Trophoblast cell (in vitro differentiated cells and primary cell): ENCODE measurements around the gene PP2D1.

Experiments
- DNase-seq, 2 donors: peaks; one replicate each; pipeline ENCODE4 v3.0.0-alpha.2; 2016
- H2AFZ ChIP-seq: 2 replicates; pipeline ENCODE4 v1.6.1; 2013; ENCODE audit warnings: low read length, moderate library complexity, mild to moderate bottlenecking; ENCODE audit not compliant: insufficient read depth, poor library complexity
- H2AK5ac ChIP-seq: 2 replicates; pipeline ENCODE4 v1.6.1; 2013; ENCODE audit warnings: mild to moderate bottlenecking, low read length
- H2BK120ac ChIP-seq: 2 replicates; pipeline ENCODE4 v1.6.1; 2013; ENCODE audit warnings: low read length, mild to moderate bottlenecking, moderate library complexity; ENCODE audit not compliant: insufficient read depth, poor library complexity
- H2BK12ac ChIP-seq: 2 replicates; pipeline ENCODE4 v1.6.1; 2013; ENCODE audit warnings: mild to moderate bottlenecking, low read length, moderate library complexity
- H2BK5ac ChIP-seq: 2 replicates; pipeline ENCODE4 v1.6.1; 2013; ENCODE audit warnings: low read length, low read depth, moderate library complexity, mild to moderate bottlenecking; ENCODE audit not compliant: poor library complexity
- H3K14ac ChIP-seq: 2 replicates; pipeline ENCODE4 v1.6.1; 2013; ENCODE audit warnings: mild to moderate bottlenecking, low read length
- H3K18ac ChIP-seq: 2 replicates; pipeline ENCODE4 v1.6.1; 2013; ENCODE audit warnings: mild to moderate bottlenecking, low read length
- H3K23ac ChIP-seq: 2 replicates; pipeline ENCODE4 v1.6.1; 2013; ENCODE audit warnings: low read length
- H3K27ac ChIP-seq: 2 replicates; pipeline ENCODE4 v1.5.1; 2013; ENCODE audit warnings: low read depth, mild to moderate bottlenecking, inconsistent platforms, low read length, moderate library complexity
- H3K27me3 ChIP-seq: 2 replicates; pipeline ENCODE4 v1.6.1; 2013; ENCODE audit warnings: inconsistent platforms, mild to moderate bottlenecking, low read length, moderate library complexity; ENCODE audit not compliant: insufficient read depth
- H3K36me3 ChIP-seq, 2 experiments: 1 replicate in 1 of 2; 2 replicates in 1 of 2; pipeline ENCODE4 v1.6.1; 2013; ENCODE audit warnings: low read length in 2 of 2, mild to moderate bottlenecking in 2 of 2, moderate library complexity in 1 of 2; ENCODE audit not compliant: insufficient read depth in 2 of 2, control insufficient read depth in 1 of 2
- H3K4ac ChIP-seq: 2 replicates; pipeline ENCODE4 v1.6.1; 2013; ENCODE audit warnings: low read depth, mild to moderate bottlenecking, low read length, moderate library complexity
- H3K4me1 ChIP-seq, 2 experiments: 1 replicate in 1 of 2; 2 replicates in 1 of 2; pipeline ENCODE4 v1.6.1; 2013; ENCODE audit warnings: low read length in 2 of 2, mild to moderate bottlenecking in 2 of 2, moderate library complexity in 1 of 2; ENCODE audit not compliant: insufficient read depth in 2 of 2, control insufficient read depth in 1 of 2
- H3K4me2 ChIP-seq: 2 replicates; pipeline ENCODE4 v1.6.1; 2013; ENCODE audit warnings: inconsistent platforms, mild to moderate bottlenecking, low read length, moderate library complexity
- H3K4me3 ChIP-seq: 2 replicates; pipeline ENCODE4 v1.5.1; 2013; ENCODE audit warnings: mild to moderate bottlenecking, low read depth, low read length, inconsistent platforms
- H3K79me1 ChIP-seq: one replicate; pipeline ENCODE4 v1.6.1; 2013; ENCODE audit warnings: low read length
- H3K79me2 ChIP-seq: 2 replicates; pipeline ENCODE4 v1.6.1; 2013; ENCODE audit warnings: low read length, mild to moderate bottlenecking; ENCODE audit not compliant: control insufficient read depth, insufficient read depth, poor library complexity
- H3K9ac ChIP-seq: 2 replicates; pipeline ENCODE4 v1.6.1; 2013; ENCODE audit warnings: mild to moderate bottlenecking, low read length
- H3K9me3 ChIP-seq: 2 replicates; pipeline ENCODE4 v1.6.1; 2013; ENCODE audit warnings: low read depth, mild to moderate bottlenecking, control low read depth, inconsistent platforms, low read length; ENCODE audit not compliant: insufficient read depth
- H4K12ac ChIP-seq: 2 replicates; pipeline ENCODE4 v1.6.1; 2013; ENCODE audit warnings: low read depth, mild to moderate bottlenecking, low read length, moderate library complexity
- H4K8ac ChIP-seq: 2 replicates; pipeline ENCODE4 v1.6.1; 2013; ENCODE audit warnings: low read depth, mild to moderate bottlenecking, low read length, moderate library complexity
- H4K91ac ChIP-seq: one replicate; pipeline ENCODE4 v1.6.1; 2013; ENCODE audit warnings: low read depth, mild to moderate bottlenecking, low read length, moderate library complexity
- WGBS: extraction: QIAGEN DNeasy Blood & Tissue Kit; methylation state at CpG from one replicate; pipeline ENCODE4 v1.1.7; 2013; ENCODE audit warnings: missing lambda C conversion rate; ENCODE audit not compliant: insufficient read length, insufficient coverage; ENCODE audit errors: extremely low coverage; 5-methylcytosine and 5-hydroxymethylcytosine counted together

PP2D1 gene

GRCh38 chr3:20052851-20053250, 40.8 kb upstream of the PP2D1 start:
- H4K8ac ChIP-seq = no peak overlapping the region
- H3K9me3 ChIP-seq = no peaks in the 10 kb centered on the region
- H3K36me3 ChIP-seq = no peaks in the 10 kb centered on the region
- H3K27ac ChIP-seq = no peak overlapping the region
- H3K27me3 ChIP-seq = no peaks in the 10 kb centered on the region
- WGBS = no CpG with 5 or more reads among the region's 7 CpGs
- no peak overlapping the region for H3K4ac ChIP-seq
- H3K14ac ChIP-seq = no peak overlapping the region
- DNase-seq = no peak
- H2BK5ac ChIP-seq = no peak overlapping the region
- no peak overlapping the region for H3K9ac ChIP-seq
- no peak overlapping the region for H3K4me2 ChIP-seq
- H4K91ac ChIP-seq = no peak overlapping the region
- no peak overlapping the region for H4K12ac ChIP-seq
- H3K18ac ChIP-seq = no peak overlapping the region
- H3K4me3 ChIP-seq = no peak overlapping the region
- peak overlapping the region; percentile 7 for H2BK120ac ChIP-seq
- no peak overlapping the region for H2AFZ ChIP-seq
- H2BK12ac ChIP-seq = peak overlapping the region; percentile 15
- H3K23ac ChIP-seq = no peak overlapping the region
- peaks cover 11 to 15% of the 10 kb centered on the region in 2 experiments for H3K4me1 ChIP-seq
- H2AK5ac ChIP-seq = no peak overlapping the region
- peaks cover 2% of the 10 kb centered on the region for H3K79me2 ChIP-seq
- H3K79me1 ChIP-seq = peaks cover 9% of the 10 kb centered on the region

GRCh38 chr3:20051123-20051806, 39.2 kb upstream of the PP2D1 start:
- H3K4ac ChIP-seq = no peak overlapping the region
- H3K9me3 ChIP-seq = no peaks in the 10 kb centered on the region
- no peak overlapping the region for H2BK120ac ChIP-seq
- peaks cover 4% of the 10 kb centered on the region for H3K79me1 ChIP-seq
- no peak overlapping the region for H2AFZ ChIP-seq
- H3K4me1 ChIP-seq = peaks cover 3 to 5% of the 10 kb centered on the region in 2 experiments
- H4K8ac ChIP-seq = peak overlapping the region; percentile 53
- peak overlapping the region; percentile 13 for H2BK12ac ChIP-seq
- no peak overlapping the region for H3K18ac ChIP-seq
- H2AK5ac ChIP-seq = no peak overlapping the region
- no CpG with 5 or more reads among the region's 4 CpGs for WGBS
- H3K27ac ChIP-seq = no peak overlapping the region
- DNase-seq = peak; percentile 77 to 80
- H3K9ac ChIP-seq = no peak overlapping the region
- H3K4me3 ChIP-seq = no peak overlapping the region
- H4K91ac ChIP-seq = peak overlapping the region; percentile 64
- no peaks in the 10 kb centered on the region for H3K27me3 ChIP-seq
- peak overlapping the region; percentile 69 for H3K23ac ChIP-seq
- no peak overlapping the region for H2BK5ac ChIP-seq
- no peaks in the 10 kb centered on the region for H3K36me3 ChIP-seq
- H3K4me2 ChIP-seq = no peak overlapping the region
- H4K12ac ChIP-seq = no peak overlapping the region
- peaks cover 2% of the 10 kb centered on the region for H3K79me2 ChIP-seq
- no peak overlapping the region for H3K14ac ChIP-seq

DNA sequence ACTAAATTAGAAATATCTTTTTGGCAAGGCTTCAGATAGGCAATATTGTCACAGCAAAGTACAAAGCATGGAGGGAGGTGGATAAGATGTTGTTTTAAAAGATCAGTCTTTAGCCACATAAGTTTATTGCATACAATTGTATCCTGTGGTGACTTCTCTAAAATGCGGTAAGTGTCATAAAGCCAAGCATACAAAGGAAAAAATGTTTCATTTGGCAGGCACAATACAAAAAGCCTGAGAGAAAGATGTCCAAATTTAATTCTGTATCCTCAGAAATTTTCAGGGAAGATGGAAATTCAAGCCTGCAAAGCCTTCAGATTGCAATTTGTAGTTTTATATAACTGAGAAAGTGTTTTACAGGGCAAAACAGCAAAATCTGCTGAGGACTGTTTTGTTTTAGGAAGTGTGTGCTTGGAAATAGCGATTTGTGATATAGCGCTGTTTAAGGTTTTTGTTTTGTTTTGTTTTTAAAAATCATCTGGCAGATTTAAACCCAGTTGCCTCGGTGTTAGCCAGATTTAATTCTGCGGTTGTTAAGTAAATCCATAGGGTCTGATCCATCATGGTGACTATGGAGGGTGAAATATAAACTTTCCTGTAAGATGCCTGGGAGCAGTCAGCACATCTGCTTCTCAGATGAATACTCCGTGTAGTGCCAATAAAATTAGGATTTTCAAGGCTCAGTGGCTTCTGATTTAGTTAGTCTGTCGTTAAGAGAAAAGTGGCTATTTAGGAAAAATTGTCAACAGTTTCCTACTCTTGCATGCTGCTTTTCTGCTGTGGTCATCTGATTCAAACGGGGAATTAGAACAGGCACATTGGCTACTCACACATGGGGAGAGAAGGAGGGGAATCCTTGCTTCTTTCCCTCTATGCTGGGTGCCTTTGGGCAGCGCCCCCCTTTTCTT, 36.2 kb upstream of the PP2D1 start:
- H3K79me1 ChIP-seq = peaks cover 4% of the 10 kb centered on the region
- H4K12ac ChIP-seq = no peak overlapping the region
- H3K9me3 ChIP-seq = no peaks in the 10 kb centered on the region
- H3K27me3 ChIP-seq = no peaks in the 10 kb centered on the region
- peaks cover 3 to 4% of the 10 kb centered on the region in 2 experiments for H3K4me1 ChIP-seq
- H2AFZ ChIP-seq = no peak overlapping the region
- H3K4ac ChIP-seq = no peak overlapping the region
- no peak overlapping the region for H4K91ac ChIP-seq
- no peaks in the 10 kb centered on the region for H3K36me3 ChIP-seq
- H3K27ac ChIP-seq = no peak overlapping the region
- no peak overlapping the region for H3K23ac ChIP-seq
- H3K79me2 ChIP-seq = peaks cover 4% of the 10 kb centered on the region
- H4K8ac ChIP-seq = no peak overlapping the region
- H2AK5ac ChIP-seq = no peak overlapping the region
- H3K9ac ChIP-seq = no peak overlapping the region
- H3K4me2 ChIP-seq = no peak overlapping the region
- no peak overlapping the region for H2BK120ac ChIP-seq
- no peak overlapping the region for H3K14ac ChIP-seq
- no CpG with 5 or more reads among the region's 9 CpGs for WGBS
- DNase-seq = no peak
- H2BK5ac ChIP-seq = no peak overlapping the region
- H2BK12ac ChIP-seq = no peak overlapping the region
- no peak overlapping the region for H3K4me3 ChIP-seq
- no peak overlapping the region for H3K18ac ChIP-seq

- Histone ChIP-seq H3K9ac (no peak overlapping the region), H3K9me3 (no peaks in the 10 kb centered on the region), H2AK5ac (no peak overlapping the region), H2BK12ac (no peak overlapping the region), H3K27me3 (no peaks in the 10 kb centered on the region), H4K91ac (no peak overlapping the region), H4K12ac (no peak overlapping the region), H3K4me2 (no peak overlapping the region), H2AFZ (no peak overlapping the region), H2BK120ac (peak overlapping the region; percentile 35), H3K14ac (no peak overlapping the region), H3K4me3 (no peak overlapping the region), H3K79me2 (peaks cover 4% of the 10 kb centered on the region), H3K36me3 (no peaks in the 10 kb centered on the region), H3K4me1 (peaks cover 4 to 6% of the 10 kb centered on the region in 2 experiments), H4K8ac (no peak overlapping the region), H3K79me1 (peaks cover 5% of the 10 kb centered on the region), H3K18ac (no peak overlapping the region), H2BK5ac (no peak overlapping the region), H3K23ac (no peak overlapping the region), H3K4ac (no peak overlapping the region), H3K27ac (no peak overlapping the region)
- DNase-seq = no peak
- no CpG with 5 or more reads among the region's 7 CpGs for WGBS
Observed at GRCh38 chr3:20047341-20047779, 35.3 kb upstream of the PP2D1 start.
